T-helper 1 cell treated with Interleukin-12 subunit alpha and Interleukin-12 subunit beta and Interleukin-4 antibody, amounts not matched to agents 30 ng/mL and 1 ng/mL, for 36 hours (primary cell): Measurements from ENCODE around the gene SRMS. TPM values are rescaled to one million over a fixed set of nuclear protein-coding genes. Genes with fewer than 3 reads are reported as not detected.

Experiments
- intact Hi-C: fragments of 100-400 bp; cut with micrococcal nuclease; formaldehyde crosslinking; loops from one replicate; pipeline ENCODE4 v1.15.1; 2024
- total RNA-seq: library from RNA; stranded (reverse); gene quantifications from 2 replicates; pipeline ENCODE4 v1.2.3, GENCODE V29; 2022

The SRMS gene
- total RNA-seq, 1 donor from 2014 or later = not detected

GRCh38 chr20:63553933-63554290 is 6.4 kb upstream of the SRMS start, which contains the start of gene FNDC11:
TSS of gene FNDC11 (plus strand) at chr20:63554159. CDS start at chr20:63555664, 1,505 bp downstream.
- intact Hi-C loops = loop anchor here (1.0 to 5.0 kb wide), 11 partner anchors 17 to 625 kb away; partner anchors contain the start of genes GMEB2, HELZ2, PPDPF and PTK6

GRCh38 chr20:63553251-63553932 is 5.8 kb upstream of the SRMS start:
- intact Hi-C loops = loop anchor here (1.0 to 5.0 kb wide), 11 partner anchors 16 to 625 kb away; partner anchors contain the start of genes GMEB2, HELZ2, PPDPF and PTK6

GRCh38 chr20:63552481-63553249 is 5.1 kb upstream of the SRMS start:
- intact Hi-C loops = loop anchor here (1.0 to 5.0 kb wide), 11 partner anchors 15 to 624 kb away; partner anchors contain the start of genes GMEB2, HELZ2, PPDPF and PTK6

- intact Hi-C loops = loop anchor here (5.0 kb wide), 2 partner anchors 316 to 526 kb away; partner anchors contain the start of genes RGS19 and TPD52L2
Observed at GRCh38 chr20:63551068-63551467, 3.5 kb upstream of the SRMS start.

DNA sequence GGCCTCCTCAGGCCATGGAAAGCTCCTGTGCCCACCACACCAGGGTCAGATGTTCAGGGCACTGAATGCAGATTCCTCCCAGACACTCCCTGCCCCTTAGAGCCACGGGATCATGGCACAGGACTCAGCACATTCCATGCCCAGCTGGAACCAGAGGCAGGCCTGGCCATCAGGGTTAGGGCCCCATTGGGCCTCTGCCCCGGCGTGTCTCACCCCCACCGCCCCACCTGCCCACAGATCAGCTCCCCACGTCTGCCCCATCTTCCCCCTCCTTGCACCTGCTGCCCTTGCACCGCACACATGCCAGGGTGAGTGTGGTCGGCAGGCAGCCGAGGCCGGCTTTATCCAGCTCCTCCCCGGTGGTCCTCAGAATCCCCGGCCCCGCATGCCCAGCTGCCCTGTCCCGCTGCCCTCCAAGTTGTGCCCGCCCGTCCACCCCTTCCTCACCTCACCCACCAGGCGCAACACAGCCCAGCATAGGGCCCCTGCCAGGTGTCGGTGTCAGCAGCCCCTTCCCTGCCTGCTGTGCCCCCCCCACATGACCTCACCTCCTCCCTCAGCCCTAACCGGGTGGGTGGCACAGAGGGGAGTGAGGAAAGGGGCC is 2.2 kb upstream of the SRMS start:
- intact Hi-C loops = loop anchor here (5.0 kb wide), 2 partner anchors 318 to 528 kb away; partner anchors contain the start of genes RGS19 and TPD52L2

GRCh38 chr20:63549019-63549418 is 1.5 kb upstream of the SRMS start:
- intact Hi-C loops = no loop called here

- intact Hi-C loops = no loop called here
Observed at GRCh38 chr20:63548542-63548941, 993 bp upstream of the SRMS start.

DNA sequence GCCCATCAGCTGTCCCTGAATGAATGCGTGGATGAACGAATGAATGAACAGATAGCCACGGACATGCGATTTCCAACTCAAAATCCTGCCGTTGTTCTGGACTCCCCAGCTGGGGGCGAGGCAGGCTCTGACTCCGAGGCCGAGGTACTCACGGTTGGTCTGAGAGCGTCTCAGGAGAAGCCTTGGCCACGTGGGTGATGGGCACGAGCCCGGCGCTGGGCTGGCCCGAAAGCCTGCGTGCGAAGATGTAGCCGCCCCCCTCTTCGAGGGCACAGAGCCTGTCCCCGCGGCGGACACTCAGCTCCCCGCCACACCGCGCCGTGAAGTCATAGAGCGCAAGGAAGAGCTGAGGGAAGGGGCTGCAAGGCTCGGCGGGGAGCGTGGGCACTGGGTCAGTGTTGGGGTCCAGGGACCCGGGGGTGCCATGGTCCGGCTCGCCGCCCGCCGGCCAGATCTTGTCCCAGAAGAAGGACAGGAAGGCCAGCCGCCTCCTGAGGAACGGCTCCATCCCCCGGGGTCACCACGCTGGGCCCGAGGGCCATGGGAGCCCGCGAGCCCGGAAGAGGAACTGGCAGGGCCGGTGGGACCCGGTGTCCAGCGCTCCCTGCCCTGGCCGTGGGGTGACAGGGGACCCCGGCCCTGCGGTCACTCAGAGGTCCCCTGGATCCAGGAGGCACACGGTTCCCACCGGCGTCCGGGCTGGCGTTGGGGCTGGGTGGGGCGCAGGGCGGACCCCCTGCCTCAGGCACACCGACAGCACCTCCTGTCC is 409 bp downstream of the SRMS start:
- intact Hi-C loops = no loop called here

- intact Hi-C loops = no loop called here
Observed at GRCh38 chr20:63546256-63546955, 1.1 kb downstream of the SRMS start.

GRCh38 chr20:63545814-63546213 is 1.7 kb downstream of the SRMS start:
- intact Hi-C loops = no loop called here

GRCh38 chr20:63544958-63545516 is 2.5 kb downstream of the SRMS start:
- intact Hi-C loops = no loop called here

DNA sequence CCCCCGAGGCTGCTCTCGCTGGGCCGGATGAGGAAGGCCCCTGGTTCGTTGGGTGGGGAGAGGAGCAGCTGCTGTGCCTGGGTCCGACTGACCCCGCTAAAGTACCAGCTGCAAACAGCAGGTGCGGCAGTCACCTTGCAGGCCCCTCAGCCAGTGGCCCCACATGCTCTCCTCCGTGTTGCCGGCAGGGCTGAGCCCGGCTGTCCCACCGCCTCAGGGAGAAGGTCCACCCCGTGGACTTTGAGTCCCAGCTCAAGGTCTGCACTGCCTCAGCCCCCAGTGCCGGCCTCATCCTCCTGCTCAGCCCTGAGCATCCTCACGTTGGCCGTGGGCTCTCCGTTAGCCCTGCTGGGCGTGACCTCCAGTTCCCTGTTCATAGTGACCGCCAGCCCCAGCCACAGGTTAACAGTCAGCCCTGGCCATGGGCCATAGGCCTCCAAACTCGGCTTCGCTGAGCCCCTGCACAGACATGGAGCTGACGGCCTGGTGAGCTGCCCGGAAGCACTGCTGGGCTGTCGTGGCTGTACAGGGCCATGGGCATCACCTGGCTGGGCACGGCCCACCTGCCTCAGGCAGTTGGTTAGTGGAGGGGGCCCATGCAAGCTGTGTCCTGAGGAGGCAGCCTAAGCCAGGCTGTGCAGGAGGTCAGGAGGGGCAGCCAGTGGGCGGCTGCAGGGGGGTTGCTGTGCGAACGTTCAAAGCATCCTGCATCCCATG is 3.1 kb downstream of the SRMS start:
- intact Hi-C loops = no loop called here

DNA sequence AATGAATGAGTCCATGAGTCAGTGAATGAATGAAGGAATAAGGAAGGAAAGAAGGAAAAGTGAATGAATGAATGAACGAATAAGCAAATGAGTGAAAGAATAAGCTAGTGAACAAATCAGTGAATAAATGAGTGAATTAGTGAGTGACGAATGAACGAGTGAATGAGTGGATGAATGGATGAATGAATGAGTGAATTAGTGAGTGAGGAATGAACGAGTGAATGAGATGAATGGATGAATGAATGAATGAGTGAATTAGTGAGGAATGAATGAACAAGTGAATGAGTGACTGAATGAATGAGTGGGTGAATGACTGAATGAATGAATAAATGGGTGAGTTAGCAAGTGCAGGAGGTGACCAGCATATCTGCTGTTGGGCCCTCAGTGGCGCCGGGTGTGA is 3.8 kb downstream of the SRMS start:
- intact Hi-C loops = no loop called here

- intact Hi-C loops = no loop called here
Observed at GRCh38 chr20:63543131-63543530, 4.4 kb downstream of the SRMS start.

DNA sequence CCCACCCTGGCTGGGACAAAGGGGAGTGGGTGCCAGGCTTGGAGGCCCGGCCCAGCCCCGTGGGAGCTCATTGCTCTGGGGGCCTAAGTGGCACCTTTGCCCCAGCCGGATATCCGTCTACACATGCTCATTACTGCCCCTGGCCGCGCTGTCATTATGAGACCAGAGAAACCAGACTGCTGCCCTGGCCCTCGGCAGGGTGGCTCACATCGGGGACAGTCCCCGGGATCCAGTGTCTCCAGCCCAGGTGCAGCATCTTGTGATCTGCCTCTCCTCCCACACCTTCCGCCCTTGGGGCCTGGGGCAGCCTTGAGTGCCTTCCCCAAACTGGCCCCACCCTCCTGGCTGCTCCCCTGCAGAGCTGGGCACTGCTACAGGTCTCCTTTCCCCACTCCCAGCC is 4.9 kb downstream of the SRMS start:
- intact Hi-C loops = no loop called here

DNA sequence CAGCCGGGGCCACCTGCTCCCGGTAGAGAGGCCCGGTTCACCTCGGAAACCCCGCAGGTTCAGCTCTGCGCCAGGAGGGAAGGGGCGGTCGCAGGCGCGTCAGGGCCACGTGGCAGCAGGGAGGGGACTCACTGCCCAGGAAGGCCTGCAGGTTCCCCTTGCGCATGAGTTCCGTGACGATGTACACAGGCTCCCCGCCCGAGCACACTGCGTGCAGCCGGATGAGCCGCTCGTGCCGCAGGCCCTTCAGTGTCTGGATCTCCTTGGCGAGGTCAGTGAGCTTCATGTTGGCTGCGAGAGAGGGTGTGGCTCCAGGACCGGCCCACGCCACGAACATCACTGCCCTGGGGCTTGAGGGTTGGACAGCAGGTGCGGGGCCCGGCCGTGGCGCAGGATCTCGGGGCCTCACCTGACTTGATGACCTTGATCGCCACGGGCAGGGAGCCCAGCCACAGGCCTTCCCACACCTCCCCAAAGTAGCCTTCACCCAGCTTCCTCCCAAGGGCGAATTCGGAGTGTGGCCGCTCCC is 5.5 kb downstream of the SRMS start:
- intact Hi-C loops = no loop called here

GRCh38 chr20:63541371-63541770 is 6.2 kb downstream of the SRMS start:
- intact Hi-C loops = no loop called here

DNA sequence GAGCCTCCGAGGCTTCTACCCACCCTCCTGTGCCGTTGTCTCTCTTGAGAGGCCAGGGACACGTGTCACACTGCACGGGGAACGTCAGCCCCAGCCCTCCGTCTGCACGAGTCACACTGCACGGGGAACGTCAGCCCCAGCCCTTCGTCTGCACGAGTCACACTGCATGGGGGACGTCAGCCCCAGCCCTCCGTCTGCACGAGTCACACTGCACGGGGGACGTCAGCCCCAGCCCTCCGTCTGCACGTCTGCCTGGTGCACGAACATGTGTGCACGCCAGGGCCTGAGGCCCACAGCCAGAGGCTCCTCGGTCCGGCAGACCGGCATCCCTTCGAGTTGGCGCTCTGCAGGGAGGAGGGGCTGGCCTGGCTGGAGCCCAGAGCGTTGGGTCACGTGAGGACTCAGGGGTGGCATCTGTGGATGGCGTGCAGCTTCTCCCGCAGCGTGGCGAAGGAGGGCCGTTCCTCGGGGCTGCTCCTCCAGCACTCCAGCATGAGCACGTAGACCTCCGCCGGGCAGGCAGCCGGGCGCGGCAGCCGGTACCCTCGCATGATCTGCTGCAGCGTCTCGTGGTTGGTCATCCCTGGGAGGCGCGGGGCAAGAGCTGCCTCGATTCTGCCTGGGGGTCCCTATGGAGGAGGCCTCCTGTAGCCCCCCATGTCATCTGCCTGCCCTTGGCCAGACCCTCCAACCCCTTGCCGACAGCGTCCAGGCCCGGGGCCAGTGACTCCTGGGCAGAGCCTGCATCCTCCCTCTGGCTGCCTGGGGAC is 6.9 kb downstream of the SRMS start:
- intact Hi-C loops = no loop called here
